Stimulated activated CD4-positive, alpha-beta T cell treated with anti-CD3 and anti-CD28 coated beads, Interleukin-4, amount 100 ng/mL, for 48 hours (primary cell): ENCODE data around the gene NDUFS3.
A peak's percentile ranks its signal among the peaks of the same experiment; 100 is the strongest.
"Not testable (repeated sequence)": the region's sequence is repeated elsewhere in the genome, so short reads cannot be mapped to it uniquely, and the experiment has no call there.

Source experiments
- DNase-seq, 2 donors: peaks; one replicate each; pipeline ENCODE4 v3.0.0-alpha.2; 2020; ENCODE audit warnings: low read depth in 2 of 2

NDUFS3 gene

GRCh38 chr11:47560426-47560825, 18.4 kb upstream of the NDUFS3 start:
- no peak for DNase-seq

GRCh38 chr11:47562393-47562792, 16.5 kb upstream of the NDUFS3 start:
- DNase-seq: not testable (repeated sequence)

- DNase-seq: not testable (repeated sequence)
These were observed 14.5 kb upstream of the NDUFS3 start for GRCh38 chr11:47564366-47564765.

- no peak for DNase-seq
These were observed 13.9 kb upstream of the NDUFS3 start for GRCh38 chr11:47564933-47565339.

- DNase-seq: peak; percentile 54 to 69
These were observed 13.3 kb upstream of the NDUFS3 start, which contains the start of gene PTPMT1 for GRCh38 chr11:47565340-47566148. PTPMT1 (plus strand) TSS chr11:47565599; CDS start chr11:47565623, 24 bp downstream.

GRCh38 chr11:47566149-47566698, 12.7 kb upstream of the NDUFS3 start:
- no peak for DNase-seq

GRCh38 chr11:47569646-47570045, 9.2 kb upstream of the NDUFS3 start:
- DNase-seq: no peak

- no peak for DNase-seq
These were observed 8.1 kb upstream of the NDUFS3 start for GRCh38 chr11:47570651-47571356.

GRCh38 chr11:47571357-47571729, 7.5 kb upstream of the NDUFS3 start:
- DNase-seq: no peak

- DNase-seq: no peak
These were observed 7.0 kb upstream of the NDUFS3 start for GRCh38 chr11:47571895-47572294.

GRCh38 chr11:47572715-47573255, 6.1 kb upstream of the NDUFS3 start:
- DNase-seq: no peak

- no peak for DNase-seq
These were observed 5.6 kb upstream of the NDUFS3 start for GRCh38 chr11:47573321-47573720.

- DNase-seq: no peak
These were observed 1.3 kb upstream of the NDUFS3 start for GRCh38 chr11:47577460-47578041.

- DNase-seq: no peak
These were observed 5.0 kb downstream of the NDUFS3 start for GRCh38 chr11:47583844-47584243.

- no peak for DNase-seq
These were observed 7.4 kb downstream of the NDUFS3 start, which contains the start of gene FAM180B for GRCh38 chr11:47586098-47586855. FAM180B (plus strand) TSS chr11:47586678; CDS start chr11:47586769, 91 bp downstream.

- DNase-seq: no peak
These were observed 8.3 kb downstream of the NDUFS3 start for GRCh38 chr11:47587039-47587716.

- no peak for DNase-seq
These were observed 9.0 kb downstream of the NDUFS3 start for GRCh38 chr11:47587723-47588326.

GRCh38 chr11:47589118-47589517, 10.2 kb downstream of the NDUFS3 start:
- no peak for DNase-seq

GRCh38 chr11:47589584-47589976, 10.7 kb downstream of the NDUFS3 start:
- no peak for DNase-seq
